HEK293 (cell line): Measurements from ENCODE around the gene TTLL11.

Experiments
- CTCF ChIP-seq: fragments of 450-650 bp; formaldehyde crosslinking; IDR thresholded peaks from 2 replicates; pipeline ENCODE4 v1.5.1; 2016; ENCODE audit warnings: missing biosample characterization, missing genetic modification characterization
- HOXA7 ChIP-seq: sonication (generic); formaldehyde crosslinking; IDR thresholded peaks from 2 replicates; pipeline ENCODE4 v1.8.1; 2022; ENCODE audit warnings: missing genetic modification reagents, borderline replicate concordance
- ZNF623 ChIP-seq: fragments of 450-650 bp; formaldehyde crosslinking; IDR thresholded peaks from 2 replicates; pipeline ENCODE4 v1.5.1; 2016; ENCODE audit warnings: missing biosample characterization, missing genetic modification characterization

GRCh38 chr9:122115176-122116035, 22.3 kb upstream of the TTLL11 start:
- TF ChIP-seq CTCF (tag by site-specific recombination) (no peak), ZNF623 (tag by site-specific recombination) (no peak), HOXA7 (CRISPR knock-in tag) (no peak)
